GM19193 (cell line): ENCODE results near the gene SUMO3.

ENCODE experiments used
- POLR2A ChIP-seq: IDR thresholded peaks from 4 replicates; pipeline ENCODE4 v1.6.1; 2011; ENCODE audit not compliant: insufficient read depth, insufficient read length; ENCODE audit errors: extremely low read depth

SUMO3 gene

GRCh38 chr21:44766818-44767354 lies 51.0 kb downstream of the SUMO3 start:
- no peak for TF ChIP-seq POLR2A

GRCh38 chr21:44766014-44766817 lies 51.6 kb downstream of the SUMO3 start:
- no peak for TF ChIP-seq POLR2A

DNA sequence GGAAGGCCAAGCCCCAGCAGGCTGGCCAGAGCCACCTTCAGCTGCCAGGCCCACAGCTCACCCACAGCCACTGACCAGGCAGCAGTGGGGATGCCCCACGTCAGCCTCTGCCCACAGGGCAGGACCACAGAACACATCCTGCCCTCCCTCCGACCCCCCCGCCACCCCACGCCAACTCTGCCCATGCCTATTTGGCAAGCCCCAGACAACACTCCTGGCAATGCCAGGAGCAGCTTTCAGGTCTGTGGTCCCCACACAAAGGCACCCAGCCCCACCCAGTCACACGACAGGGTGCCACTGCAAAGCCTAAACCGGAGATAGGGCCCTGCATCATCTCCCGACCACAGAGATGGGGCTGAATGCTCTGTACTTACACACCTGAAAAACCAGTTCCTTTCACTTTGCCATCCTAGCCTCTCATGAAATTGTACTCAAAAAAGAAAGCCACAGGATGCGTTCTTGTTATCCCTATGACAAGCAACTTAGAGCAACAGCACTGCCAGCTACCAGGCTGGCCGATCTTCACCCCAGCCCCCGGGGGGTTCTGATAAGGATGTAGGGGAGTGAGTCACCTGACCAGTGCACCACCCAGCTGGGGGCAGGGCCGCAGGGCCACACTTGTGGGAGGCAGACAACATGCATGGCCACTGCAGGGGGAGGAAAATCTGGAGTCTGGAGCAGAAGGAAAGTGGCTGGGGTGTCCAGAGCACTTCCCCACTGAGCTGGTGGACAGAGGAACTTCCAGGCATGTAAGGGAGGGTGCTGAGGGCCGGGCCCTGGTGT lies 52.4 kb downstream of the SUMO3 start:
- no peak for TF ChIP-seq POLR2A

DNA sequence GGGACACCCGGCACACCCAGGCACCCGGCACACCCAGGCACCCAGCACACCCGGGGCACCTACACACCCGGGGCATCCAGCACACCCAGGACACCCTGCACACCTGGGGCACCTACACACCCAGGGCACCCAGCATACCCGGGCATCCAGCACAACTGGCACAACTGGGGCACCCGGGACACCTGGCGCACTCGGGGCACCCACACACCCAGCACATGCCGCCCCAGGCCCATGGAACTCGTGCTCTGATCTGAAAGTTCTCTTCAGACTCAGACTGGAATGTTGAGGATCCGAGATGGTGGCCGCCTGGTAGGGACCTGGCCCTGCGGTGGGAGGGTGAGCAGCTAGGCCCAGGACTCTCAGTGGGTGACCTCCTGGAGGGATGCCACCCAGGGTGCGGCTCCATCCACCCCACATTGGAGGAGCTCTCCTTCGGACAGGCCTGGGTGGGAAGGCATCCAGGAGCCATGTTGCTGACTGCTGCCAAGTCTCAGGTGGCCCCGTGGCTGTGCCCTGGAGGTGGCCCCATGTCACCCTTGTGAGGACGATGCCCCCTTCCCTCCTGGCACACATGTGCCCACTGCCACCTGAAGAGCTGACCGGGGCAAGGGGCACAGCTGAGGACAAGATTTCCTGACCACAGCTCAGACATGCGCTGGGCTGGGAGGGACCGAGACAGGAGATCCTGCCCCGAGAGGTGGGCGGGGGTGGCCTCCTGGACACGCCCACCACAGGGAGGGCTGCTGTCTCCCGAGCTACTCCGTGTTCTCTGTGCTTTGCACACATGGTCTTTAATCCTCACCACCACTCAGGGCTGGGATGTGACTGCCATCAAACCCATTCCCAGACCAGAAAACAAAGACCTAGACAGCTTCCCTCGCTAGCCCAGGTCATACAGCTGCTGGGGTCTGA lies 53.3 kb downstream of the SUMO3 start:
- TF ChIP-seq POLR2A: no peak

- no peak for TF ChIP-seq POLR2A
Observed at GRCh38 chr21:44763451-44764318, 54.2 kb downstream of the SUMO3 start.

DNA sequence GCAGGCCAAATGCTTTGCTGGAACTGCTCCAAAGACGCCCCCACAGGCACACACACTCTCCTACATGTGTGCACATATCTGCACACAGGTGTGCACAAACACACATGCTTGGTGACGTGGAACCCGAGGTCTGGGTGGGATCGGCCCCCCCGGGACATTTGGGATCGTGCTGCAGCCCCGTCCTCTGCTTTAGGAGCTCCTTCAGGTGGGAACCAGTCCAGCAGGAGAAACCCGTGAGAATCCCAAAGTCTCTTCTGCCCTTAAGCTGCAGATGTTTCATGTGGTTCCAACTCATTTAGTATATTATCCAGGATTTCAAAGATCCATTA lies 54.8 kb downstream of the SUMO3 start:
- no peak for TF ChIP-seq POLR2A

DNA sequence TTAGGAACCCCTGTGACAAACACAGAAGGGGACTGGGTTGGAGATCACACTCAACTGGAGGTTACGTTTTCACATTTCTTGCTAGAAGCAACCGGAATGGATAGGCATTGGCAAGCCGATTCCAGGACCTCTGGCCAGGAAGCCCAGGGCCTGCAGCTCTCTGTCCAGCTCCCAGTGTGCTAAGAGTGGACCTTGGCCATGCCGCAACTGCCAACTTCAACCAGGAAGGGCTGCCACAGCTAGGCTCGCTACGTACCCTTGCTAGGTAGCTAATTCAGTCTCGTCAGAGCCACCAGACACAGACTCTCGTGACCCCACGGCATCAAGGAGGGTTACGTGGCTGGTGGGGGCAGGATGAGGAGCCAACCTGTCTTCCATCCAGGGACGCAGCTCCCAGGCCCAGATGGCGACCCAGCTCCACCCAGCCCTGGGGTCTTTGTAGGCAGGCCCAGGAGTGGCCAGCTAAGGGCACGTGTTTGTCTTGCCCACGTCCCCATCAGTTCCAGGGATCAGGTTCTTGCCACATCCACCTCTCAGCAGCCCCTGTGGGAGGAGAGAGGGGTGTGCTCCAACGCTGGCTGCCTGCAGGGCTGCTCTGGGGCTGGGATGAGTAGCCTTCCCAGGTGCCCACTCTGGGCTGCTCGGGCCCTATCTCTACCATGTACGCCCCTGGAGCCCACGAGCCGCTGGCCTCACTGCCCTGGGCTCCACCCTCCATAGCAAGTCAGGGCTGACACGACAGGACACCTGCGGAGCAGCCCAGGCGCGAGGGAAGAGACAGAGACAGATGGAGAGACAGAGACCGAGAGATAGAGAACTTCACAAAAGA lies 55.4 kb downstream of the SUMO3 start:
- no peak for TF ChIP-seq POLR2A

DNA sequence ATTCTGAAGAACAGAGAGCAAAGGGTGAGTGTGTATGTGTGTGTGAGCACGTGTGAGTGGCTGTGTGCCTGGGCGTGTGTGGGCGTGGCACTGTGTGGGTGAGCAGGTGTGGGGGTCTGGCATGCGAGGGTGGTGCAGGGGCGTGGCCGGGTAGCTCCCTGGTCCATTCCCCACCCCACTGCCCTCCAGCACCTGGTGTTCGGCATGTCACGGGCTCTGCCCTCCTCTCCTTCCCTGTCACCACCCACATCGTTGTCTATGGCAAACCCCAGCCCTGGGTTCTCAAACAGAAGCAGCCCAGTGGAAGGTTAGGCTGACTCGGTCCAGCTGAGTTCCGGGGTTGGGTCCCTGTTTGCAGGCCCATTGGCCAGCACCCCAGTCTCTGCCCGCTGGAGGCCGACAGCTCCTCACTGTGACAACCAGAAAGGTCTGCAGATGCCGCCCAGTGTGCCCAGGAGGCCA lies 56.1 kb downstream of the SUMO3 start:
- no peak for TF ChIP-seq POLR2A

- TF ChIP-seq POLR2A: no peak
Observed at GRCh38 chr21:44761011-44761729, 56.7 kb downstream of the SUMO3 start.

DNA sequence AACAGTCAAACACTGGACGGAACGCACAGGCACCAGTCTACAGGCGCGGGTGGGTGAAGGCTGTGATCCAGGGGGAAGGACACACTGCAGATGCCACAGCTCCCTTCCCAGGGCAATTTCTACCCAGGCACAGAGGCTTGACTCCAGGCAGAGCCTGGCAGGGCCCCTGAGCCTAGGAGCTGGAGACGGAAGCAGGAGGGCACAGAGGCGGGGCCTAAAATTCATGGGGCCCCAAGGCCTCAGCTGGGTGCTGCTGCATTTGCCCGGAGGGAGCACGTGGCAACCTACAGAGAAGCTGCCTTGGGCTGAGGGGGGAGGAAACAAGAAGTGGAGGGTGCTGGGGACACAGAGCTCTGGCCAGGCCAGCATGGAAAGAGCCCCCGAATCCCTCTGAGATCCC lies 57.5 kb downstream of the SUMO3 start:
- no peak for TF ChIP-seq POLR2A

- no peak for TF ChIP-seq POLR2A
Observed at GRCh38 chr21:44759628-44760285, 58.1 kb downstream of the SUMO3 start.
